ENCODE data around the gene MYOZ1.
"Not testable (repeated sequence)": the region's sequence is repeated elsewhere in the genome, so short reads cannot be mapped to it uniquely, and the experiment has no call there.

MYOZ1 gene

GRCh38 chr10:73647211-73647874 is 6.1 kb upstream of the MYOZ1 start:
- no peak for DNase-seq

- DNase-seq: no peak
These were observed 5.3 kb upstream of the MYOZ1 start for GRCh38 chr10:73646598-73647041.

- no peak for DNase-seq
These were observed 4.0 kb upstream of the MYOZ1 start for GRCh38 chr10:73645251-73645650.

- DNase-seq: no peak
These were observed 3.5 kb upstream of the MYOZ1 start for GRCh38 chr10:73644767-73645166.

- DNase-seq: peak; percentile 46
These were observed 2.9 kb upstream of the MYOZ1 start for GRCh38 chr10:73644015-73644743.

GRCh38 chr10:73643362-73643761 is 2.1 kb upstream of the MYOZ1 start:
- no peak for DNase-seq

GRCh38 chr10:73639286-73639685 is 2.0 kb downstream of the MYOZ1 start:
- DNase-seq: no peak

- DNase-seq: no peak
These were observed 5.5 kb downstream of the MYOZ1 start for GRCh38 chr10:73635781-73636180.

- DNase-seq: no peak
These were observed 6.9 kb downstream of the MYOZ1 start for GRCh38 chr10:73634421-73634820.

- no peak for DNase-seq
These were observed 12.1 kb downstream of the MYOZ1 start for GRCh38 chr10:73629165-73629564.

- no peak for DNase-seq
These were observed 12.9 kb downstream of the MYOZ1 start for GRCh38 chr10:73628405-73628804.

- no peak for DNase-seq
These were observed 14.0 kb downstream of the MYOZ1 start for GRCh38 chr10:73627300-73627699.

- DNase-seq: peak; percentile 88
These were observed 15.2 kb downstream of the MYOZ1 start for GRCh38 chr10:73625884-73626752.

- no peak for DNase-seq
These were observed 16.0 kb downstream of the MYOZ1 start for GRCh38 chr10:73625004-73625883.

GRCh38 chr10:73623056-73623455 is 18.2 kb downstream of the MYOZ1 start:
- no peak for DNase-seq

- not testable (repeated sequence) for DNase-seq
These were observed 20.3 kb downstream of the MYOZ1 start for GRCh38 chr10:73620974-73621373.

- DNase-seq: not testable (repeated sequence)
These were observed 24.1 kb downstream of the MYOZ1 start for GRCh38 chr10:73617143-73617542.

GRCh38 chr10:73614720-73615119 is 26.6 kb downstream of the MYOZ1 start:
- DNase-seq: no peak

GRCh38 chr10:73609116-73609515 is 32.2 kb downstream of the MYOZ1 start:
- DNase-seq: no peak

GRCh38 chr10:73601486-73601921 is 39.8 kb downstream of the MYOZ1 start:
- no peak for DNase-seq

- no peak for DNase-seq
These were observed 43.9 kb downstream of the MYOZ1 start for GRCh38 chr10:73597346-73597745.

- no peak for DNase-seq
These were observed 47.5 kb downstream of the MYOZ1 start for GRCh38 chr10:73593812-73594211.

Data from activated gamma-delta T cell treated with Interleukin-2 at 50 U/mL for 16 hours (primary cell).